ENCODE measurements around the gene DISC1.

The DISC1 gene

DNA sequence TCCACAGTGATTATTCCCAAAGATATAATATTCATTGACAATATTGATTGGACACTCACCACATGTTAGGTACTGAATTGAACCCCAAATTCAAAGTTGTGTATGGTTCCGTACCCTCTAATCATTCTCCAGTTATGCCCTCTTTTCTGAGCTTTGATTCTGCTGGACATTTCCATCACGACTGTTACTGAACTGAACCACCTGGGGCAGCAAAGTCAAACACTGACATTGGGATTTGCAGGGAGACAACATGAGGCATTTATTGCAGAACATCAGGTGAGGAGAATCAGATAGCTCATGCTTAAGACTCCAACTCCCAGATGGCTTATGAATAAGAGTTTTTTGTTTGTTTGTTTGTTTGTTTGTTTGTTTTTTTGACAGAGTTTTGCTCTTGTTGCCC, 420.9 kb downstream of the DISC1 start:
- Histone ChIP-seq H3K36me3 (ENCODE audit: control insufficient read depth, insufficient read depth, low read length) (no peaks in the 10 kb centered on the region), H3K4me1 (ENCODE audit: control insufficient read depth, insufficient read depth, low read length) (peaks cover 19% of the 10 kb centered on the region), H3K27me3 (ENCODE audit: control insufficient read depth, insufficient read depth, low read length) (no peaks in the 10 kb centered on the region), H3K9ac (ENCODE audit: low read depth, low read length) (no peak overlapping the region), H3K9me3 (ENCODE audit: control insufficient read depth, insufficient read depth, low read length) (no peaks in the 10 kb centered on the region), H3K4me3 (ENCODE audit: low read depth, low read length) (no peak overlapping the region), H3K27ac (ENCODE audit: low read depth, low read length) (no peak overlapping the region)

DNA sequence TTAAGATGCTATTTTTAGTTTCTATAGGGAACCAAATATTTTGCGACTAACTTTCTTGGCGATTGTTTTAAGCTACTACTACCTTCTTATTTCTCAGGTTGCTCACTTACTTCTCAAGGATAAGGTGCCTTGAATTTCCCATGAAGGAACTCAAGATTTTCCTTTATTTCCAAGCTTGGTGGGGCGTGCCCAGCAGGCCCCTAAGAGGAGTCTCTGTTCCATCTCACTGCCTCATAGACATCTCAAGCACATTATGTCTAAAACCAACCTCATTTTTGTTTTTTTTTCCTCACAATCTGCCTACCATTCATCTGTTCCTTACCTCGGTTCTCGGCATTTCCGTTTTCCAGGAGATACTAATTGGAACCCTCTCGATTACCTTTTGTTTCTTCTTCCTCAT, 421.9 kb downstream of the DISC1 start:
- Histone ChIP-seq H3K4me1 (ENCODE audit: control insufficient read depth, insufficient read depth, low read length) (peaks cover 19% of the 10 kb centered on the region), H3K36me3 (ENCODE audit: control insufficient read depth, insufficient read depth, low read length) (no peaks in the 10 kb centered on the region), H3K9ac (ENCODE audit: low read depth, low read length) (no peak overlapping the region), H3K27me3 (ENCODE audit: control insufficient read depth, insufficient read depth, low read length) (no peaks in the 10 kb centered on the region), H3K9me3 (ENCODE audit: control insufficient read depth, insufficient read depth, low read length) (no peaks in the 10 kb centered on the region), H3K27ac (ENCODE audit: low read depth, low read length) (no peak overlapping the region), H3K4me3 (ENCODE audit: low read depth, low read length) (no peak overlapping the region)

DNA sequence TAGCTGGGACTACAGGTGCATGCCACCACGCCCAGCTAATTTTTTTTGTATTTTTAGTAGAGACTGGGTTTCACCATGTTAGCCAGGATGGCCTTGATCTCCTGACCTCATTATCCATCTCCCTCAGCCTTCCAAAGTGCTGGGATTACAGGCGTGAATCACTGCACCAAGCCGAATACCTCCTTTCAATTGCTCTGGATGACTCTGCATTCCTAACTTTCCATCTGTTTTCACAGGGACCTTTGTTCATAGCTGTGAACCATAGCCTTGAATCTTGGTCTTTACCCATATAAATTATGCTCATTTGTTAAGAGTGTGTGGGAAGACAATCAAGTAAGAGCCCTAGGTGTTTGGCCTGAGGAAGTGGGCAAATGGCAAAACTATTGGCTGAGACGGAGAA, 422.7 kb downstream of the DISC1 start:
- no peak overlapping the region for H3K4me3 ChIP-seq (ENCODE audit: low read depth, low read length)
- H3K4me1 ChIP-seq (ENCODE audit: control insufficient read depth, insufficient read depth, low read length), result peaks cover 19% of the 10 kb centered on the region
- H3K9ac ChIP-seq (ENCODE audit: low read depth, low read length), result no peak overlapping the region

DNA sequence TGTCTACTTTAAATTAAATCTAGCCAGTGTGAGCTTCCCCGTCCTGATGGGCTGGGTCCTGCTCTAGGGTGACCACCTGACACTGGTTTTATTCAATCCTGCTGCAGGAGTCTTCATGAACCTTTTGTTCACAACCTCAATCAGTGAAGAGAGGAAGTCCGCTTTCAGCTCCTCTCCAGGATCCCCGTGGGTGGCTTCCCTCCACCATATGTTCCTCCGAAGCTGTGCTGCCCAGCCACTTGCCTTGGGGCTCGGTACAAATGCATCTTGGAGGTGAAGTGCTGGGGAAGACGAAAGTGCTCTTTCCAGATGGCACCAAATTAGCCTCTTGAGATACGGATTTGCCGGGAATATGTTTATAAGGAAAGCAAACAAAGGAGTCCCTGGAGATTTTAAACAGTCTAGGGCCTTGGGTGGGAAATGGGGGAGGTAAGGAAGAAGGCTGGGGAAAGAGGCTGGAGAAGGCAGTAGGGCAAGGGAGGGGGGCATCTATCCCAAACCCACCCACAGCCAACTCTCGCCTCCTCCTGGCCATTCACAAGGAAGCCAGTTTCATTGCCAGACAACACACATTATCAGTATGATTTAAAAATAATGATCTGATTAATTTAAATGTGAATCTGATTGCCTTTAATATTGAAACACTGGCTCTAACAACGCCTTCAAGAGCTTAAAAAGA, 430.8 kb downstream of the DISC1 start:
- Histone ChIP-seq H3K4me1 (ENCODE audit: control insufficient read depth, insufficient read depth, low read length) (peaks cover 13% of the 10 kb centered on the region), H3K4me3 (ENCODE audit: low read depth, low read length) (no peak overlapping the region), H3K9ac (ENCODE audit: low read depth, low read length) (no peak overlapping the region), H3K9me3 (ENCODE audit: control insufficient read depth, insufficient read depth, low read length) (no peaks in the 10 kb centered on the region), H3K36me3 (ENCODE audit: control insufficient read depth, insufficient read depth, low read length) (no peaks in the 10 kb centered on the region), H3K27ac (ENCODE audit: low read depth, low read length) (no peak overlapping the region), H3K27me3 (ENCODE audit: control insufficient read depth, insufficient read depth, low read length) (no peaks in the 10 kb centered on the region; the same call in 1 of the 2 replicates)

More for the DNA sequence above, 422.7 kb downstream of the DISC1 start:
- no peaks in the 10 kb centered on the region for H3K36me3 ChIP-seq (ENCODE audit: control insufficient read depth, insufficient read depth, low read length)
- H3K27me3 ChIP-seq (ENCODE audit: control insufficient read depth, insufficient read depth, low read length), result no peaks in the 10 kb centered on the region
- H3K27ac ChIP-seq (ENCODE audit: low read depth, low read length), result no peak overlapping the region
- no peaks in the 10 kb centered on the region for H3K9me3 ChIP-seq (ENCODE audit: control insufficient read depth, insufficient read depth, low read length)

DNA sequence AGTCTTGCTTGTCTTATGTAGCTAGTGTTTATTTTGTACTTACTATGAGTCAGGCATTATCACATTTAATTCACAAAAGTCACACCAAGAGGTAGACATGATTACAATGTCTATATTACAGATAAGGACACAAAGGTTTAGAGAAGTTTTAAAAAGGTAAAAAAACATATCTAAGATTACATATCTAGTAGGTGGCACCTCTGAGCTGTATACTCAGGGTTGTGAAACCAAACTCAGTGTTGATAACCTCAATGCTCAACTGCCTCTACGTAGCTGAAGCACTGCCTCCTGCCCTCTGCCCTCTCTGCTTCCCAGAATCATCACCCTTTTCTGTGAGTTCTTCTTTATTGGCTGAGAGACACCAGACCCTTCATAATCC, 431.3 kb downstream of the DISC1 start:
- Histone ChIP-seq H3K9me3 (ENCODE audit: control insufficient read depth, insufficient read depth, low read length) (no peaks in the 10 kb centered on the region), H3K4me3 (ENCODE audit: low read depth, low read length) (no peak overlapping the region), H3K27ac (ENCODE audit: low read depth, low read length) (no peak overlapping the region), H3K4me1 (ENCODE audit: control insufficient read depth, insufficient read depth, low read length) (peaks cover 15% of the 10 kb centered on the region), H3K27me3 (ENCODE audit: control insufficient read depth, insufficient read depth, low read length) (no peaks in the 10 kb centered on the region; the same call in 1 of the 2 replicates), H3K9ac (ENCODE audit: low read depth, low read length) (no peak overlapping the region), H3K36me3 (ENCODE audit: control insufficient read depth, insufficient read depth, low read length) (no peaks in the 10 kb centered on the region)

DNA sequence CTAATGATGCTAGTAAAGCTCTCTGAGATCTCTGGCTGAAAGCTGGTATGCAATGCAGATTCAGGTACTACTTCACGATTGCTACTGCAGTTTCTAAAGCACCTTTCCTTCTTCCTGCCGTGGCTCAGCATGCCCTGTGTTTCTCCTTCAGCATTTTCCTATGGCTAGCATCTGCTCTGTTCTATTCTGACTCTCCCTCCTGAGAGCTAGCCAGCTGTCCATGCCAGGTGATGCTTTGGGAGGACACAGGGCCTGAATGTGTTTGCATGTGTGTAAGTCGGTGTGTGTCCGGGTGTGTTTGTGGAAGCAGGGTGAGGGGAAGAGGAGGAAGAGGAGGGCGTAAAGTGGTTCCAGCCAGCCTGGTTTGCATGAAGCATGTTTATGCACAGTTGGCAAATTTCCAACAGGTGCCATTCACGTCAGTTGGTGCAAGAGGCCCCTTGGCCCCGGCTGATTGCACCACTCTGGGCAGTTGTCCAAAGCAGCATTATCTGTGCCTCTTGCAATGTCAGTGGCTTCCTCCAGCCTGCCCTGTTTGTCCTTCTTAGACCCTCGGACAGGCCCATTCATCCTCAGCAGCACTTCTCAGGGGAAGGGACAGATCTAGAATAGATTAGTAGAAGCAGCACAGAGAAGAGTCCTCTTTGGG, 433.3 kb downstream of the DISC1 start:
- Histone ChIP-seq H3K4me3 (ENCODE audit: low read depth, low read length) (no peak overlapping the region), H3K27ac (ENCODE audit: low read depth, low read length) (no peak overlapping the region), H3K9me3 (ENCODE audit: control insufficient read depth, insufficient read depth, low read length) (no peaks in the 10 kb centered on the region), H3K36me3 (ENCODE audit: control insufficient read depth, insufficient read depth, low read length) (no peaks in the 10 kb centered on the region), H3K9ac (ENCODE audit: low read depth, low read length) (no peak overlapping the region), H3K4me1 (ENCODE audit: control insufficient read depth, insufficient read depth, low read length) (peaks cover 16% of the 10 kb centered on the region), H3K27me3 (ENCODE audit: control insufficient read depth, insufficient read depth, low read length) (no peaks in the 10 kb centered on the region; the same call in 1 of the 2 replicates)

DNA sequence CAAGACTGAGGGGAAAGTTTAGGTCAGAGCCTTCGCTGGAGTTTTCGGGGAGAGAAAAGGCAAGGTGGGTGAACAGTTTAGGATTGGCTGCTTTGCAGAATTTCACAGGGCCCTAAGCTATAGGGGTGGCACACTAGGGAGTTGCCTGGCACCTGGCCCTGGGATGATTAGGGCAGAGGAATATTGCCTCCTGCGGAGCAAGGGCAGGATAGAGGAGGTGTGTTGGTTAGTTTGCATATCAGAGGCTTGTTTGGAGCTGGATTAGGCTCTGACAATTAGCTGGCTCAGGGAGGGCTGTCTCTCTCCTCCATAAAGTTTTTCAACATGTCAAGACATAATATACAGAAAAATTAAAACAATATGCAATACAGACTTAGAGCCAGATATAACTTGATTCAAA, 436.4 kb downstream of the DISC1 start:
- Histone ChIP-seq H3K4me3 (ENCODE audit: low read depth, low read length) (no peak overlapping the region), H3K4me1 (ENCODE audit: control insufficient read depth, insufficient read depth, low read length) (peaks cover 3% of the 10 kb centered on the region; the same call in 1 of the 2 replicates), H3K27me3 (ENCODE audit: control insufficient read depth, insufficient read depth, low read length) (no peaks in the 10 kb centered on the region; the same call in 1 of the 2 replicates), H3K27ac (ENCODE audit: low read depth, low read length) (no peak overlapping the region), H3K9ac (ENCODE audit: low read depth, low read length) (no peak overlapping the region), H3K9me3 (ENCODE audit: control insufficient read depth, insufficient read depth, low read length) (no peaks in the 10 kb centered on the region), H3K36me3 (ENCODE audit: control insufficient read depth, insufficient read depth, low read length) (no peaks in the 10 kb centered on the region)

DNA sequence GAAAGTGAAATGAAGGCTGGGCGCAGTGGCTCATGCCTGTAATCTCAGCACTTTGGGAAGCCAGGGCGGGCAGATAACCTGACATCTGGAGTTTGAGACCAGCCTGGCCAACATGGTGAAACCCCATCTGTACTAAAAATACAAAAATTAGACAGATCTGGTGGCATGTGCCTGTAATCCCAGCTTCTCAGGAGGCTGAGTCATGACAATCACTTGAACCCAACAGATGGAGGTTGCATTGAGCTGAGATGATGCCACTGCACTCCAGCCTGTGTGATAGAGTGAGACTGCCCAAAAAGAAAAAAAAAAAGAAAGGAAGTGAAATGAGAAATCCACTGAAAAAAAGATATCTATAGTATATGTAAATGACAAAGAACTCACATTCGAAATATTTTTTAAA, 439.9 kb downstream of the DISC1 start:
- Histone ChIP-seq H3K27me3 (ENCODE audit: control insufficient read depth, insufficient read depth, low read length) (no peaks in the 10 kb centered on the region), H3K27ac (ENCODE audit: low read depth, low read length) (no peak overlapping the region), H3K4me3 (ENCODE audit: low read depth, low read length) (no peak overlapping the region), H3K9me3 (ENCODE audit: control insufficient read depth, insufficient read depth, low read length) (no peaks in the 10 kb centered on the region), H3K4me1 (ENCODE audit: control insufficient read depth, insufficient read depth, low read length) (peaks cover 3% of the 10 kb centered on the region; the same call in 1 of the 2 replicates), H3K9ac (ENCODE audit: low read depth, low read length) (no peak overlapping the region), H3K36me3 (ENCODE audit: control insufficient read depth, insufficient read depth, low read length) (no peaks in the 10 kb centered on the region)

DNA sequence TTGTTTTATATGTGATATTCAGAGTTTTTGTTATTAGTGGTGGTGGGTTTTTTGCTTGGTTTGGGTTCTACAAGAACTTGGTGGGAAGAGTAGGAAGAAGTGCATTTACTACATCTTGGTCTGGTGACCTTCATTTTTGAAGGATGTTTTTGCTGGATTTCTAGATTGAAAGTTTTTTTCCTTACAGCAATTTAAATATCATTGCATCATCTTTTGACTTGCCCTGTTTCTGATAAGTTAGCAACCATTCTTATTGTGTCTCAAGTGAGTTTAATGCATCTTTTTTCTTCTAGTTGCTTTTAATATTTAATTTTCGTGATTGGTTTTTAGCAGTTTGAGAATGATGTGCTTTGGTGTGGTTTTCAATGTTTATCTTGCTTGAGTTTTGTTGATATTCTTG, 447.7 kb downstream of the DISC1 start:
- no peaks in the 10 kb centered on the region for H3K4me1 ChIP-seq (ENCODE audit: control insufficient read depth, insufficient read depth, low read length)
- H3K9ac ChIP-seq (ENCODE audit: low read depth, low read length), result no peak overlapping the region
- no peak overlapping the region for H3K4me3 ChIP-seq (ENCODE audit: low read depth, low read length)
- no peaks in the 10 kb centered on the region for H3K9me3 ChIP-seq (ENCODE audit: control insufficient read depth, insufficient read depth, low read length)
- H3K27me3 ChIP-seq (ENCODE audit: control insufficient read depth, insufficient read depth, low read length), result no peaks in the 10 kb centered on the region
- no peak overlapping the region for H3K27ac ChIP-seq (ENCODE audit: low read depth, low read length)
- H3K36me3 ChIP-seq (ENCODE audit: control insufficient read depth, insufficient read depth, low read length), result no peaks in the 10 kb centered on the region

DNA sequence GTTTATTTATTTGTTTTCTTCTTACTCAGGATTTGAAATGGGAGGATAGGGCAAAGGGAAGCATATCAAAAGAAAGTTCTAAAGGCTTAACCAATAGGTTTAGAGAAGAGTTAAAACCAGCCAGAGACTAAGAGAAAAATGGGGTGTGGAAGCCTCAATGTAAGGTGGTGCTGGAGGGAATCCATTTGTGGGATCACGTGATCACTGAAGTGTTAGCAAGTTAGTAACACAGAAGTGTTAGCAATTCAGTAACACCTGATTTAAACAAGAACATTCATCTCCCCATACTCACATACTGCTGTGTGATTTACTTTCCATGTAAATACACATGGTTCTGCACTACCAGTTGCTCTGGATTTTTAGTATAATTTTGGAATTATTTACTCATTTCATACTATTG, 451.2 kb downstream of the DISC1 start:
- H3K9me3 ChIP-seq (ENCODE audit: control insufficient read depth, insufficient read depth, low read length), result no peaks in the 10 kb centered on the region
- no peak overlapping the region for H3K27ac ChIP-seq (ENCODE audit: low read depth, low read length)
- no peak overlapping the region for H3K4me3 ChIP-seq (ENCODE audit: low read depth, low read length)
- H3K27me3 ChIP-seq (ENCODE audit: control insufficient read depth, insufficient read depth, low read length), result no peaks in the 10 kb centered on the region
- H3K36me3 ChIP-seq (ENCODE audit: control insufficient read depth, insufficient read depth, low read length), result no peaks in the 10 kb centered on the region
- no peaks in the 10 kb centered on the region for H3K4me1 ChIP-seq (ENCODE audit: control insufficient read depth, insufficient read depth, low read length)
- H3K9ac ChIP-seq (ENCODE audit: low read depth, low read length), result no peak overlapping the region

DNA sequence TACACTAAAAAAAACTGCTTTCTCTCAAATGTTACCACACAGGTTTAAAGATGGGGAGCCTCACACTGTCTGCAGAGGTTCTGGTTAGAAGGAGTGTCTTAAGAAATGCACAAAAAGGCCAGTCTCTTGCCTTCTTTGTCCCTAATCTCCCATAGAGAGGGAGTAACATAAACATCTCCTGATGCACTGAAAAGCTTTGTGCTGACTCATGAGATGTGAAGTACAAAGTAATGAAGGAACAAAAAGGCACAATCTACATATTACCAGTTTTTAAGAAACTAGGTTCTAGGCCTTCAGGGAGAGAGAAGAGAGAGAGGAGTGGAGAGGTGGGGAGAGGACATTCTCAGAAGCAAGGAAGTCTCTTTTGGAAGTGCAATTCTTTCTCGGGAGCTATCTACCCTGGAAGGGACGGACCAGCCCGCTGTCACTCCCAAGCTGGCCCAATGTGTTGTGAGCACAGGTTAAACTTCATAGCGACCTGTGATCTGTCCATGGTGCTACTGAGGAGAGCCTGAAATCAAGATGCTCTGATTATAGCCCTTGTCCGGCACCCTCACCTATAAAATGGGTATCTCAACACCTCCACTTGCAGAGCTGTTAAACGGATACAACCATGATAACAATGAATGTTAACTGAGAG, 458.1 kb downstream of the DISC1 start:
- no peaks in the 10 kb centered on the region for H3K9me3 ChIP-seq (ENCODE audit: control insufficient read depth, insufficient read depth, low read length)
- no peaks in the 10 kb centered on the region for H3K36me3 ChIP-seq (ENCODE audit: control insufficient read depth, insufficient read depth, low read length)
- H3K4me3 ChIP-seq (ENCODE audit: low read depth, low read length), result no peak overlapping the region
- peaks cover 5% of the 10 kb centered on the region for H3K4me1 ChIP-seq (ENCODE audit: control insufficient read depth, insufficient read depth, low read length)
- H3K27me3 ChIP-seq (ENCODE audit: control insufficient read depth, insufficient read depth, low read length), result no peaks in the 10 kb centered on the region
- no peak overlapping the region for H3K27ac ChIP-seq (ENCODE audit: low read depth, low read length)
- no peak overlapping the region for H3K9ac ChIP-seq (ENCODE audit: low read depth, low read length)
